T-cell (primary cell): ENCODE data around the gene SHC2. TPM values are rescaled to one million over a fixed set of nuclear protein-coding genes. Genes with fewer than 3 reads are reported as not detected.

ENCODE experiments used
- ATAC-seq, 4 experiments: fragments of 200-7000 bp in 3 of 4; fragments of 150-1000 bp in 1 of 4; cut with Tn5 transposase; replicated peaks in 1 of 4; 1 replicate in 3 of 4; 2 replicates in 1 of 4; pipeline ENCODE4 v1.10.0; 2021; ENCODE audit warnings: moderate library complexity in 3 of 4, mild to moderate bottlenecking in 2 of 4, moderate number of reproducible peaks in 1 of 4
- CTCF ChIA-PET, 2 donors: fragments of 300-600 bp; sonication (Branson Sonifier 250); formaldehyde crosslinking; loops; one replicate each; lab custom pipeline; 2022; ENCODE audit warnings: antibody characterized with exemption in 2 of 2; lab: Charles Lee
- POLR2A ChIA-PET, 2 donors: fragments of 300-600 bp; sonication (Branson Sonifier 250); formaldehyde crosslinking; loops; one replicate each; lab custom pipeline; 2022; ENCODE audit warnings: antibody characterized with exemption in 2 of 2; lab: Charles Lee
- DNase-seq, 35 experiments: peaks; one replicate each; pipeline versions ENCODE4 v3.0.0 to v3.0.0-alpha.2; 2013 to 2023
- H3K27ac ChIP-seq: one replicate; pipeline ENCODE4 v1.5.1; 2013; ENCODE audit warnings: low read length
- H3K27me3 ChIP-seq, 2 experiments: replicated peaks in 1 of 2; 1 replicate in 1 of 2; 2 replicates in 1 of 2; pipeline versions ENCODE4 v1.6.1 to v1.7.0; 2013; ENCODE audit warnings: low read length in 1 of 2, mixed read lengths in 1 of 2; ENCODE audit not compliant: control insufficient read depth in 2 of 2, insufficient read depth in 2 of 2; ENCODE audit errors: extremely low read depth in 1 of 2
- H3K36me3 ChIP-seq, 2 donors: 1 replicate in 1 of 2; 2 replicates in 1 of 2; pipeline versions ENCODE4 v1.6.1 to v1.7.0; 2013; ENCODE audit warnings: low read length in 1 of 2; ENCODE audit not compliant: control insufficient read depth in 2 of 2, insufficient read depth in 1 of 2; ENCODE audit errors: extremely low read depth in 1 of 2
- H3K4me1 ChIP-seq, 2 experiments: 1 replicate in 1 of 2; 2 replicates in 1 of 2; pipeline versions ENCODE4 v1.6.1 to v1.7.0; 2013; ENCODE audit warnings: low read length in 2 of 2, mixed read lengths in 1 of 2; ENCODE audit not compliant: insufficient read depth in 2 of 2, control insufficient read depth in 1 of 2; ENCODE audit errors: extremely low read depth in 1 of 2
- H3K4me3 ChIP-seq, 2 donors: 1 replicate in 1 of 2; 2 replicates in 1 of 2; pipeline versions ENCODE4 v1.5.1 to v1.7.0; 2013; ENCODE audit warnings: mild to moderate bottlenecking in 2 of 2, low read length in 1 of 2, moderate library complexity in 1 of 2; ENCODE audit not compliant: control insufficient read depth in 1 of 2; ENCODE audit errors: extremely low read depth in 1 of 2
- H3K9me3 ChIP-seq: 2 replicates; pipeline ENCODE4 v1.7.0; 2013
- H3K27ac Mint-ChIP-seq, 2 donors: one replicate each; pipeline ENCODE4 v1.8.0; 2020 to 2021; ENCODE audit warnings: mild to moderate bottlenecking in 2 of 2, mixed read lengths in 2 of 2
- H3K27me3 Mint-ChIP-seq, 2 donors: one replicate each; pipeline ENCODE4 v1.8.0; 2021 to 2022; ENCODE audit warnings: mixed read lengths in 2 of 2
- H3K36me3 Mint-ChIP-seq: one replicate; pipeline ENCODE4 v1.8.0; 2021; ENCODE audit warnings: mixed read lengths
- H3K4me1 Mint-ChIP-seq, 3 donors: one replicate each; pipeline ENCODE4 v1.8.0; 2020 to 2022; ENCODE audit warnings: mixed read lengths in 3 of 3, mild to moderate bottlenecking in 1 of 3
- H3K4me3 Mint-ChIP-seq, 3 donors: one replicate each; pipeline ENCODE4 v1.8.0; 2020 to 2022; ENCODE audit warnings: mild to moderate bottlenecking in 3 of 3, mixed read lengths in 3 of 3, moderate library complexity in 3 of 3
- H3K9me3 Mint-ChIP-seq, 3 donors: one replicate each; pipeline ENCODE4 v1.8.0; 2020 to 2022; ENCODE audit warnings: mixed read lengths in 3 of 3
- WGBS: methylation state at CpG from one replicate; pipeline ENCODE4 v1.1.5; 2013; ENCODE audit warnings: missing lambda C conversion rate; ENCODE audit not compliant: insufficient coverage; 5-methylcytosine and 5-hydroxymethylcytosine counted together
- total RNA-seq, 35 experiments: library from RNA in 6 of 35; stranded (reverse) in 6 of 35; fragments of 120-200 nt in 1 of 35; gene quantifications; one replicate each; pipeline versions ENCODE4 v1.2.1 to v1.2.4 and lab custom pipeline; 2013 to 2026

The SHC2 gene
- total RNA-seq, 5 donors from 2014 or later (not counting 1 experiment from before 2014, with no cell fraction given) = 0.66 to 4.4 (median 3.4) TPM

- no peak overlapping the region for H3K4me3 ChIP-seq
- Mint-ChIP-seq H3K9me3 (no peaks in the 10 kb centered on the region), H3K4me1 (peaks cover 8 to 19% (median 18%) of the 10 kb centered on the region in 3 donors), H3K27ac (no peak overlapping the region), H3K27me3 (peaks cover 26 to 30% of the 10 kb centered on the region in 2 donors), H3K4me3 (no peak overlapping the region), H3K36me3 (no peaks in the 10 kb centered on the region)
- H3K9me3 ChIP-seq = no peaks in the 10 kb centered on the region
- 84% methylated on average over 11 of the region's 14 CpGs for WGBS
- no peak overlapping the region for H3K27ac ChIP-seq
- CTCF ChIA-PET = no interaction called here
- no peaks in the 10 kb centered on the region for H3K36me3 ChIP-seq
- H3K4me1 ChIP-seq = peaks cover 0 to 10% of the 10 kb centered on the region in 2 experiments
- DNase-seq = no peak
- no peak for ATAC-seq
- H3K27me3 ChIP-seq = peaks cover 6 to 47% of the 10 kb centered on the region in 2 experiments
- POLR2A ChIA-PET = no interaction called here
Measured at GRCh38 chr19:378706-379105, 82.1 kb downstream of the SHC2 start.

DNA sequence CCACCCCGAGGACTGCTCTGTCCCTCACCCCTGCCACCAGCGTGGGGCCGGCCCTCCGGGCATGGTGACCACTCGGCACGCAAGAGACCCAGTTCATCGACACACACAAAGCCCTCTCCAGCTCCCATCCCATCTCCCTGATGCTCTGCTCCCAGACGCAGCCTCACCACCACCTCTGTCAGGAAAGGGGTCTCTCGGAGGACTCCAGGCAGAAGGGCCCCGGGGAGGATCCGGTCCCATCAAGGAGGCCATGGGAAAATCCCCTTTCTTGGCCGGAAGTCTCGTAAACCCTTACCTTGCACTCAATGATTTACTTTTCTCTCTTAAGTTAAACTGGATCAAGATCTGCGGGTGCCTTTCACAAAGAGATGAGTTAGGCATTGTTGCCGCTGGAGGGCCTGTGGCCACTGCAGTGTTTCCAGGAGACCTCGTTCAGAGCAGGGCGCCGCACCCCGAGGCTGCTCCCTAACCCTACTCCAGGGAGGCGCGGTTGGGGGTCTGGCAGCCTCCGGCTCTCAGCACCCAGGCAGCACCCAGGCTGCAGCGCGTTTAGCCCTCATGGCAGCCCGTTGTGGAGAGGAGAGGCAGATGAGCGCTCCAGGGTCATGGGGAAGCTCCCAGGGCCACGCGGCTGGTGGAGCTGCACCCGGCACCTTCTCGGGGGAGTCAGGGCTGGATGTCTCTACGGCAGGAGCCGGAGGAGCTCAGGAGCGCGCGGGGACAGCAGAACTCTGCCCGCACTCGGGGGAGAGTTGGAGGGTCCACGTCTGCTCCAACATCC, 82.8 kb downstream of the SHC2 start:
- H3K27ac Mint-ChIP-seq = no peak overlapping the region
- POLR2A ChIA-PET = no interaction called here
- H3K4me1 Mint-ChIP-seq = peaks cover 5 to 12% (median 12%) of the 10 kb centered on the region in 3 donors
- no peaks in the 10 kb centered on the region for H3K9me3 ChIP-seq
- CTCF ChIA-PET = no interaction called here
- H3K9me3 Mint-ChIP-seq = no peaks in the 10 kb centered on the region
- H3K36me3 Mint-ChIP-seq = no peaks in the 10 kb centered on the region
- H3K36me3 ChIP-seq = no peaks in the 10 kb centered on the region
- no peak for DNase-seq
- peaks cover 3 to 47% of the 10 kb centered on the region in 2 experiments for H3K27me3 ChIP-seq
- no peak overlapping the region for H3K27ac ChIP-seq
- WGBS = 79% methylated on average over 29 of the region's 38 CpGs
- peaks cover 21 to 30% of the 10 kb centered on the region in 2 donors for H3K27me3 Mint-ChIP-seq
- no peak overlapping the region for H3K4me3 Mint-ChIP-seq
- ATAC-seq = no peak
- H3K4me3 ChIP-seq = no peak overlapping the region
- peaks cover 0 to 9% of the 10 kb centered on the region in 2 experiments for H3K4me1 ChIP-seq

GRCh38 chr19:376111-376470, 84.7 kb downstream of the SHC2 start:
- Mint-ChIP-seq H3K4me1 (peaks cover 0 to 5% (median 5%) of the 10 kb centered on the region in 3 donors), H3K36me3 (no peaks in the 10 kb centered on the region), H3K9me3 (no peaks in the 10 kb centered on the region), H3K4me3 (no peak overlapping the region), H3K27ac (no peak overlapping the region), H3K27me3 (peaks cover 28 to 41% of the 10 kb centered on the region in 2 donors)
- Histone ChIP-seq H3K4me1 (no peaks in the 10 kb centered on the region), H3K9me3 (no peaks in the 10 kb centered on the region), H3K27ac (no peak overlapping the region), H3K4me3 (no peak overlapping the region), H3K36me3 (no peaks in the 10 kb centered on the region), H3K27me3 (peaks cover 0 to 59% of the 10 kb centered on the region in 2 experiments)
- ChIA-PET POLR2A (no interaction called here), CTCF (no interaction called here)
- DNase-seq = no peak
- ATAC-seq = no peak
- WGBS = 87% methylated on average over 8 of the region's 8 CpGs

DNA sequence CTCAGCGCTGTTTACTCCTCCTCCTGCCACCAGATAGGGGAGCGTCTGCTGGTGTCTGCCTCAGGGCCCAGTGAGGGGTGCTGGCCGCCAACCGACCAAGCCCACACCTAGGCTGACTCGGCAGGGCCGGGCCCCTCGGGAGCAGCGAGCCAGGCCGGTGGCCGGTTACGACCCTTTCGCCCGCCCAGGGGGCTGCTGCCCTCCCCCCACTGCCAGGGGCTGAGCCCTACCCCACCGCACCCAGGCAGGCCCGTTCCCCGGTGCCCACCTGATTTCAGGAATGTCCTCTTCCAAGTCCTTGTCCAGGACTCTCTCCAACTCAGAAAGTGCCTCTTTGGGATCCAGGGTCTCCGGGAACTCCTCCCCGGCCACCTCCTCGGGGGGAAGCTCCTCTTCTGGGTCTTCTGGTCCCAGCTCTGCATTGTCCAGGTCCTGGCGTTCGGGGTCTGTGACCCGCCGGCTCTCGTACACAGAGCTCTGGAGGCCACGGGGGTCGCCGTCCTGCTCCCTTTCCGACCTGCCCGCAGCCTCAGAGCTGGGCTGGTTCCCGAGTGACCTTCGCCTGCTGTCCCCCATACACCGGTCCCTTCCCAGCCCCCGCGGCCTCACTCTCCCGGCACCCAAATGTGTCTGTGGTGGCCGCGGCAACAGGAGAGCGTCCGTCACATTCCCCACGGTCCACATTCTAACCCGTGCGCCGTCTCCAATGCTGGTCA, 85.3 kb downstream of the SHC2 start:
- 88% methylated on average over 41 of the region's 43 CpGs for WGBS
- POLR2A ChIA-PET = no interaction called here
- H3K4me3 Mint-ChIP-seq = no peak overlapping the region
- DNase-seq (no peak), ATAC-seq (no peak)
- Histone ChIP-seq H3K27me3 (peaks cover 0 to 59% of the 10 kb centered on the region in 2 experiments), H3K9me3 (no peaks in the 10 kb centered on the region), H3K4me3 (no peak overlapping the region), H3K36me3 (no peaks in the 10 kb centered on the region), H3K4me1 (no peaks in the 10 kb centered on the region), H3K27ac (no peak overlapping the region)
- no peaks in the 10 kb centered on the region for H3K36me3 Mint-ChIP-seq
- H3K4me1 Mint-ChIP-seq = peaks cover 0 to 4% (median 3%) of the 10 kb centered on the region in 3 donors
- H3K27ac Mint-ChIP-seq = no peak overlapping the region
- peaks cover 28 to 43% of the 10 kb centered on the region in 2 donors for H3K27me3 Mint-ChIP-seq
- CTCF ChIA-PET = no interaction called here
- H3K9me3 Mint-ChIP-seq = no peaks in the 10 kb centered on the region

DNA sequence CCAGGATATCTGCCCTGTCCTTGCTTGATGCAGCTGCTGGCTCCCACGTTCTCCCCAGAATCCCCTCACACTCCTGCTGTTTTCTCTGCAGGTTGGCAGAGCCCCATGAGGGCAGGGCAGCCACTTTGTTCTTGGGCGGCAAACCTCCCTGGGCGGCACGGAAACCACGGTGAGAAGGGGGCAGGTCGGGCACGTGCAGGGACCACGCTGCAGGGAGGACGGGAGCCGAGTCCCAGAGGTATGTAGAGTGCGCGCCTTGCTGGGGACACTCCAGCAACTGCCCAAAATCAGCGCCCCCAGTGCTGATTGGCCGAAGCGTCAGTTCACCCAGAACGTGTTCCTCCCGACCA, 86.0 kb downstream of the SHC2 start:
- no peak for DNase-seq
- no peak for ATAC-seq
- Histone ChIP-seq H3K36me3 (no peaks in the 10 kb centered on the region), H3K27me3 (peaks cover 0 to 59% of the 10 kb centered on the region in 2 experiments), H3K4me1 (no peaks in the 10 kb centered on the region), H3K27ac (no peak overlapping the region), H3K9me3 (no peaks in the 10 kb centered on the region), H3K4me3 (no peak overlapping the region)
- WGBS = 67% methylated on average over 15 of the region's 17 CpGs
- ChIA-PET CTCF (no interaction called here), POLR2A (no interaction called here)
- Mint-ChIP-seq H3K36me3 (no peaks in the 10 kb centered on the region), H3K4me3 (no peak overlapping the region), H3K9me3 (no peaks in the 10 kb centered on the region), H3K27me3 (peaks cover 23 to 37% of the 10 kb centered on the region in 2 donors), H3K4me1 (peaks cover 0 to 3% (median 0%) of the 10 kb centered on the region in 3 donors), H3K27ac (no peak overlapping the region)

- no peak for DNase-seq
- Histone ChIP-seq H3K27ac (no peak overlapping the region), H3K4me3 (no peak overlapping the region), H3K9me3 (no peaks in the 10 kb centered on the region), H3K27me3 (peaks cover 0 to 61% of the 10 kb centered on the region in 2 experiments), H3K36me3 (no peaks in the 10 kb centered on the region), H3K4me1 (no peaks in the 10 kb centered on the region)
- no peak overlapping the region for H3K27ac Mint-ChIP-seq
- no peaks in the 10 kb centered on the region for H3K36me3 Mint-ChIP-seq
- H3K4me3 Mint-ChIP-seq = no peak overlapping the region
- WGBS = 68% methylated on average over 14 of the region's 23 CpGs
- peaks cover 0 to 3% (median 0%) of the 10 kb centered on the region in 3 donors for H3K4me1 Mint-ChIP-seq
- no peaks in the 10 kb centered on the region for H3K9me3 Mint-ChIP-seq
- no peak for ATAC-seq
- H3K27me3 Mint-ChIP-seq = peaks cover 23 to 37% of the 10 kb centered on the region in 2 donors
- POLR2A ChIA-PET = no interaction called here
- CTCF ChIA-PET = no interaction called here
Measured at GRCh38 chr19:374183-374885, 86.5 kb downstream of the SHC2 start.
